Stimulated activated CD4-positive, alpha-beta T cell treated with anti-CD3 and anti-CD28 coated beads, Interleukin-2, amount 100 ng/mL, for 48 hours (primary cell): ENCODE results near the gene C22orf31.

Source experiments
- DNase-seq, 2 donors: peaks; one replicate each; pipeline ENCODE4 v3.0.0-alpha.2; 2020

The C22orf31 gene

GRCh38 chr22:29023172-29023796 lies 38.3 kb downstream of the C22orf31 start:
- DNase-seq = no peak

- DNase-seq = no peak
Measured at GRCh38 chr22:29022101-29022817, 39.4 kb downstream of the C22orf31 start.

DNA sequence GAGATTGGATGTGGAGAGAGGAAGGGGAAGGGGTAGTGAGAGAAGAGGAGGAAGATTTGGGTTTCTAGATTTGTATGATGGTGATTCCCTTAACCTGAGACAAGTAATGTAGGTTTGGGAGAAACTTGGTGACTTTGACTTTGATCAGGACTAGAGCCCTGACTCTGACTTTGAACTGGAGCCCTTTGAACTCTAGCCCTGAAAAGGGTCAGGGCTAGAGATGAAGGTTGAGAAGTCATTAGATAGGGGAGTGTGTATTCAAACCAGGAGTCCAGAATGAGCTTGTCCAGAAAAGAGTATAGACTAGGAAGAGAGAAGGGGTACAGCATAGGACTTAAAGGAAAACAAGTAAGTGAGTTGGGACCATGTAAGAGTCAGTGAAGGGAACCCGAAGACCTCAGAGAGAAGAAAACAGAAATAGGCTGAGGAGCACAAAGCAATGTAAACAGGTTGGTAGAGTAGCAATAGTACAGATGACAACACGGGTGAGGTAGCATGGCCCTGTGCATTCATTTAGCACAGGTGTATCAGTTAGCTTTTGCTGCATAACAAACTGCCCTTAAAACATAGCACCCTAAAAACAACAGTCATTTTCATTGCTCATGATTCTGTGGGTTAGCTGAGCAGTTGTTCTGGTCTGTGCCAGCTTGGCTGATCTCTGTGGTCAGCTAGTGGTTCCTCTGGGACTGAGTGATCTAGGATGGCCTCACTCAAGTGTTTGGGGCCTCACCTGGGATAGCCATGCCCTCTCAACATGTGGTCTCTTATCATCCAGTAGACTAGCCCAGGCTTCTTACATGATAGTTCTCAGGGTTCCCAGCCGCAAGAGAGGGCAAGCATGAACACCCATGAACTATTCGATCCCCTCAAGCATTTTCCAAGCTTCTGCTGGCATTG lies 43.1 kb downstream of the C22orf31 start:
- DNase-seq = no peak

- DNase-seq = no peak
Measured at GRCh38 chr22:29016067-29016938, 45.3 kb downstream of the C22orf31 start.

DNA sequence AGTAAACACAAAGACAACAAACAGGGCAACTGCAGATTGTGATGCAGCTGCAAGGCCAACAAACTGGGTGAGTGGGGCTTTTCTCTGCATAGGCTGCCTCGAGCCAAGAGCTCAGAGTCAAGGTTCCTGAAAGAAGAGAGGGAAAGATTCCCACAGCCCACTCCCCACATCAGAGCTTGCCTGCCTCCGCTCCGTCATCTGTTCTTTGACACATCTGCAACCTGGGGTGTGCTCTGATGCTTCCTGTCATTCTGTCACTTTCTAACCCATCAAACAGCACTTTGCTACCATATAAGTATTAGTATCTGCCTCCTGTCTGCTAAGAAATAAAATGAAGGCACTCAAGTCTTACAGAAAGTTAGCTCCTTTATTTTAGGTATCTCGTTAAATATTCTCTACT lies 46.9 kb downstream of the C22orf31 start:
- no peak for DNase-seq

DNA sequence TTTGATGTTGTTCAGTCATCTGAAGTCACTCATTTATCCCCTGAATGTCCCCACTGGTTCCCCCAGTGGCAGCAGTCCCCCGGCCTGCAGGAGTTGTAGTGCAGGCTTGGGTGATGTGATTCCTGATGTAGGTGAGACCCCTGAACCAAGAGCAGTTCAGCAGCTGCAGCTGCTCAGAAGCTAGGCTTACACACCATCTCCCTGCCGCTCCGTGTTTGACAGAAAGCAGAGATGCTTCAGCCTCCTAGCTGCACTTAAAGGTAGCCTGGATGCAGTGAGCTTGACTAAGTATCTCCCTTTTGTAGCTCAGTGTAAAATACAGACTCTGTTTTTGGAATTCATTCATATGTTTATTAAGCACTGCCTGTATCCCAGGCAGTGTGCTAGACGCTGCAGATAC lies 47.3 kb downstream of the C22orf31 start:
- DNase-seq = no peak

- no peak for DNase-seq
Measured at GRCh38 chr22:29012952-29013351, 48.7 kb downstream of the C22orf31 start.

DNA sequence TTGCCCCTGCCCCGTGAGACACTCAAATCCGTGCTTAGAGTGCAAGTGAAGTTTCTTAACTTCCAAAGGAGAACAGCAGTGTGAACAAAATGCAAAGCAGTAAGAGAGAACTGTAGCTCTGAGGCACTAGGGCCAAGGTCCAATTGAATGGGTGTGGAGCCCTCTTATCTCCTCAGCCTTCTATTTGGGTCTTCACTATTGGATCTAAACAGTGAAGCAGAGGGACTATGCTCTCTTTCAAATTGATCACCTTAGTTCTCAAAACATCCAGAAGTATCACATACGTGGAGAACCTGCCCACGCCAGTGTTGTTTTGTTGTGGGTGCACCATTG lies 49.6 kb downstream of the C22orf31 start:
- no peak for DNase-seq

DNA sequence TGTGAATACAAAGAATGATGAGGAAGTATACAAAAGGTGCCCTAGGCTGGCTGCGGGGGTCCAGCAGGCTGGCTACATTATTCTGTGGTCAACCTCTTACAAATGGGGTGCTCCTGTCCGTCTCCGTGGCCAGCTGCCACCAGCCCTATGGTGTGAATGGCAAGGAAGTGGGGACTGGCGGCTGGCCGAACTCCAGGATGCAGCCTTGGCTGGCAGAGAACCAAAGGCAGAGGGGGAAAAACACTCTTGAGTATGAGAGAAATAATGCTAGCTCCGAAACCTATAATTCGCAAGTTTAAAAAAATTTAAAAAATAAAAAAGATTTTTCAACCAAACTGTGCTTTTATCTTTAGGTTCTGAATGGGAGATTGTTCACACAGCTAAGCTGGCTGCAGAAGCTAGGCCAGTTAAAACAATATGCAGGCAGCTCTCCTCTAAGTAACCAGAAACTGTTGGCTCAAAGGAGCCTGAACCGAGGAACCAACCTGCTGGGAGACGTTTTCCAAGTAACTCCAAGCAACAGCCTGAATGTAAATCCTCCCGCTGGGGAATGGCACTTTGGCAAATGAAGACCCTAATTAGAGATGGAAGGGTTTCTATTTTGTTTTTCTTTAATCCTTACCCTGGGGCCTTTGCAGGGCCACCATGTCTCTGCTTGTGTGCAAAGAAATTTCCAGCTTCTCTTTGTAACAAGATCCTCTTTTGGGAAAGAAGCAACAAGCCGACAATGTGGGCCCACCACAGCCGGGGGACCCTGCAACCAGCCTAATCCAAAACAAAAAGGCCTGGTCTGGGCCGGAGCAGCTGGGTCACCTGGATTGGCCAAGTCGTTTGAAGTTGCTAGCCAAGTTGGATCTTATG lies 50.2 kb downstream of the C22orf31 start:
- DNase-seq = no peak

- DNase-seq = no peak
Measured at GRCh38 chr22:29009148-29009547, 52.5 kb downstream of the C22orf31 start.
